ENCODE measurements around the gene PCP4L1.

DNA sequence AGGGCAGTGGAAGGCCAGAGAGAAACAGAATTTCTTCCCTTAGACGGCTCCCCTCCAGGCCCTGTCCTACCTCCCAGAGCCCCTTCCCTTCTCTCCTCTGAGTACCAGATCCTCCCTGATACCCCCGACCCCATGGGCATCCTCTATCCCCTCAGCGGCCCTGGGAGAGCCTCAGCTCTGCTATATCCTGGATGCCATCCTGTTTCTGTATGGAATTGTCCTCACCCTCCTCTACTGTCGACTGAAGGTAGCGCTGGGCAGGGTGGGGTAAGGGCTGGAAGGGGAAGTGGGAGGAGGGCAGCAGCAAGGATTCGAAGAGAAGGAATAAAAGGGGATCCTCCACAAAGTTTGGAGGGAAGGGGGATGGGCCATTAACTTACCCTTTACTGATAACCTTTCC lies 40.7 kb upstream of the PCP4L1 start:
- TF ChIP-seq, protein P1, sequence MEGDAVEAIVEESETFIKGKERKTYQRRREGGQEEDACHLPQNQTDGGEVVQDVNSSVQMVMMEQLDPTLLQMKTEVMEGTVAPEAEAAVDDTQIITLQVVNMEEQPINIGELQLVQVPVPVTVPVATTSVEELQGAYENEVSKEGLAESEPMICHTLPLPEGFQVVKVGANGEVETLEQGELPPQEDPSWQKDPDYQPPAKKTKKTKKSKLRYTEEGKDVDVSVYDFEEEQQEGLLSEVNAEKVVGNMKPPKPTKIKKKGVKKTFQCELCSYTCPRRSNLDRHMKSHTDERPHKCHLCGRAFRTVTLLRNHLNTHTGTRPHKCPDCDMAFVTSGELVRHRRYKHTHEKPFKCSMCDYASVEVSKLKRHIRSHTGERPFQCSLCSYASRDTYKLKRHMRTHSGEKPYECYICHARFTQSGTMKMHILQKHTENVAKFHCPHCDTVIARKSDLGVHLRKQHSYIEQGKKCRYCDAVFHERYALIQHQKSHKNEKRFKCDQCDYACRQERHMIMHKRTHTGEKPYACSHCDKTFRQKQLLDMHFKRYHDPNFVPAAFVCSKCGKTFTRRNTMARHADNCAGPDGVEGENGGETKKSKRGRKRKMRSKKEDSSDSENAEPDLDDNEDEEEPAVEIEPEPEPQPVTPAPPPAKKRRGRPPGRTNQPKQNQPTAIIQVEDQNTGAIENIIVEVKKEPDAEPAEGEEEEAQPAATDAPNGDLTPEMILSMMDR (IDR thresholded peaks at IDR 0.05 in 8 of 11, conservative IDR thresholded peaks at IDR 0.05 in 3 of 11) = no peak
- TF ChIP-seq POLR2A (IDR thresholded peaks at IDR 0.05) = no peak
- TF ChIP-seq POLR2AphosphoS5 (IDR thresholded peaks at IDR 0.05) = no peak

Data from spleen (tissue), 7 donors.